Uterus (tissue), 4 donors: Measurements from ENCODE around the gene FBXL2. TPM values are rescaled to one million over a fixed set of nuclear protein-coding genes. Genes with fewer than 3 reads are reported as not detected.

ENCODE experiments used
- DNase-seq, 2 donors: peaks; one replicate each; pipeline ENCODE4 v3.0.0-alpha.2; 2019 to 2020
- H3K27ac ChIP-seq, 2 donors: fragments of 200-600 bp; sonication (generic); 1 replicate in 1 of 2; 2 replicates in 1 of 2; pipeline ENCODE4 v1.5.1; 2016 to 2018
- H3K27me3 ChIP-seq, 2 donors: fragments of 200-600 bp; sonication (generic); one replicate each; pipeline ENCODE4 v1.5.1; 2018 to 2019; ENCODE audit warnings: control low read depth in 1 of 2
- H3K36me3 ChIP-seq, 2 donors: fragments of 200-600 bp; sonication (generic); one replicate each; pipeline ENCODE4 v1.5.1; 2019; ENCODE audit warnings: control low read depth in 1 of 2
- H3K4me1 ChIP-seq, 2 donors: fragments of 200-600 bp; sonication (generic); one replicate each; pipeline ENCODE4 v1.5.1; 2018 to 2019; ENCODE audit warnings: control low read depth in 1 of 2
- H3K4me3 ChIP-seq, 2 donors: fragments of 200-600 bp; sonication (generic); 1 replicate in 1 of 2; 2 replicates in 1 of 2; pipeline ENCODE4 v1.5.1; 2018 to 2019; ENCODE audit warnings: mild to moderate bottlenecking in 1 of 2
- H3K9me3 ChIP-seq, 2 donors: fragments of 200-600 bp; sonication (generic); one replicate each; pipeline ENCODE4 v1.5.1; 2019; ENCODE audit warnings: control low read depth in 1 of 2
- POLR2A ChIP-seq, 2 donors: fragments of 450-650 bp; IDR thresholded peaks; one replicate each; pipeline ENCODE4 v1.6.1; 2016; ENCODE audit warnings: antibody characterized with exemption in 2 of 2, mild to moderate bottlenecking in 1 of 2, moderate library complexity in 1 of 2
- intact Hi-C: fragments of 100-400 bp; cut with DNase I; formaldehyde crosslinking; loops from one replicate; pipeline ENCODE4 v1.15.1; 2023; ENCODE audit warnings: low total_unique reads
- total RNA-seq, 4 donors: library from RNA; depleted of rRNA in 3 of 4; stranded (reverse); fragments of >200 nt in 3 of 4; gene quantifications; one replicate each; pipeline versions ENCODE4 v1.1.0 to v1.2.4, GENCODE V29; 2014 to 2023
- TF ChIP-seq, protein P1 (sequence below), 4 experiments: fragments of 200-600 bp in 2 of 4; fragments of 450-650 bp in 2 of 4; sonication (generic) in 2 of 4; IDR thresholded peaks; one replicate each; pipeline ENCODE4 v1.5.1; 2016 to 2019; ENCODE audit warnings: antibody characterized with exemption in 4 of 4, mild to moderate bottlenecking in 2 of 4, moderate library complexity in 1 of 4
- donor health status: DM: yes; HTN: yes; CAD: no.

The FBXL2 gene
- total RNA-seq, 4 donors from 2014 or later = 10.2 to 24.3 (median 14.1) TPM; not detected in 1

- intact Hi-C loops = no loop called here
- H3K4me1 ChIP-seq = no peaks in the 10 kb centered on the region
- H3K9me3 ChIP-seq = no peaks in the 10 kb centered on the region
- H3K36me3 ChIP-seq = no peaks in the 10 kb centered on the region
- TF ChIP-seq, protein P1, sequence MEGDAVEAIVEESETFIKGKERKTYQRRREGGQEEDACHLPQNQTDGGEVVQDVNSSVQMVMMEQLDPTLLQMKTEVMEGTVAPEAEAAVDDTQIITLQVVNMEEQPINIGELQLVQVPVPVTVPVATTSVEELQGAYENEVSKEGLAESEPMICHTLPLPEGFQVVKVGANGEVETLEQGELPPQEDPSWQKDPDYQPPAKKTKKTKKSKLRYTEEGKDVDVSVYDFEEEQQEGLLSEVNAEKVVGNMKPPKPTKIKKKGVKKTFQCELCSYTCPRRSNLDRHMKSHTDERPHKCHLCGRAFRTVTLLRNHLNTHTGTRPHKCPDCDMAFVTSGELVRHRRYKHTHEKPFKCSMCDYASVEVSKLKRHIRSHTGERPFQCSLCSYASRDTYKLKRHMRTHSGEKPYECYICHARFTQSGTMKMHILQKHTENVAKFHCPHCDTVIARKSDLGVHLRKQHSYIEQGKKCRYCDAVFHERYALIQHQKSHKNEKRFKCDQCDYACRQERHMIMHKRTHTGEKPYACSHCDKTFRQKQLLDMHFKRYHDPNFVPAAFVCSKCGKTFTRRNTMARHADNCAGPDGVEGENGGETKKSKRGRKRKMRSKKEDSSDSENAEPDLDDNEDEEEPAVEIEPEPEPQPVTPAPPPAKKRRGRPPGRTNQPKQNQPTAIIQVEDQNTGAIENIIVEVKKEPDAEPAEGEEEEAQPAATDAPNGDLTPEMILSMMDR (IDR thresholded peaks at IDR 0.05) = no peak
- TF ChIP-seq POLR2A (IDR thresholded peaks at IDR 0.05) = no peak
- no peak overlapping the region for H3K27ac ChIP-seq
- no peak overlapping the region for H3K4me3 ChIP-seq
- H3K27me3 ChIP-seq = no peaks in the 10 kb centered on the region
- DNase-seq = no peak
Measured at GRCh38 chr3:33380653-33381052, 103.4 kb downstream of the FBXL2 start.

DNA sequence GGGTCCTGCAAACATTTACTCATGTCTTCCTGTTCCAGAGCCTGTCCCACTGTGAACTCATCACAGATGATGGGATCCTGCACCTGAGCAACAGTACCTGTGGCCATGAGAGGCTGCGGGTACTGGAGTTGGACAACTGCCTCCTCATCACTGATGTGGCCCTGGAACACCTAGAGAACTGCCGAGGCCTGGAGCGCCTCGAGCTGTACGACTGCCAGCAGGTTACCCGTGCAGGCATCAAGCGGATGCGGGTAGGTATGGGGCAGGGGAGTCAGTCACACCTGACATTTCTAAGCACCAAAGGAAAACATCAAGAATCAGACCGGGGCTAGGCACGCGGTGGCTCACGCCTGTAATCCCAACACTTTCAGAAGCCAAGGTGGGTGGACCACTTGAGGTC lies 106.7 kb downstream of the FBXL2 start:
- no peaks in the 10 kb centered on the region for H3K9me3 ChIP-seq
- intact Hi-C loops = no loop called here
- H3K4me3 ChIP-seq = no peak overlapping the region
- no peaks in the 10 kb centered on the region for H3K4me1 ChIP-seq
- no peak overlapping the region for H3K27ac ChIP-seq
- no peaks in the 10 kb centered on the region for H3K27me3 ChIP-seq
- TF ChIP-seq, protein P1 (IDR thresholded peaks at IDR 0.05) = no peak
- no peak for TF ChIP-seq POLR2A (IDR thresholded peaks at IDR 0.05)
- no peaks in the 10 kb centered on the region for H3K36me3 ChIP-seq
- no peak for DNase-seq

- Histone ChIP-seq H3K27ac (no peak overlapping the region), H3K9me3 (no peaks in the 10 kb centered on the region), H3K27me3 (no peaks in the 10 kb centered on the region), H3K4me3 (no peak overlapping the region), H3K4me1 (no peaks in the 10 kb centered on the region), H3K36me3 (no peaks in the 10 kb centered on the region)
- intact Hi-C loops = no loop called here
- no peak for DNase-seq
- TF ChIP-seq, protein P1 (IDR thresholded peaks at IDR 0.05) = no peak
- TF ChIP-seq POLR2A (IDR thresholded peaks at IDR 0.05) = no peak
Measured at GRCh38 chr3:33385423-33385822, 108.2 kb downstream of the FBXL2 start.

DNA sequence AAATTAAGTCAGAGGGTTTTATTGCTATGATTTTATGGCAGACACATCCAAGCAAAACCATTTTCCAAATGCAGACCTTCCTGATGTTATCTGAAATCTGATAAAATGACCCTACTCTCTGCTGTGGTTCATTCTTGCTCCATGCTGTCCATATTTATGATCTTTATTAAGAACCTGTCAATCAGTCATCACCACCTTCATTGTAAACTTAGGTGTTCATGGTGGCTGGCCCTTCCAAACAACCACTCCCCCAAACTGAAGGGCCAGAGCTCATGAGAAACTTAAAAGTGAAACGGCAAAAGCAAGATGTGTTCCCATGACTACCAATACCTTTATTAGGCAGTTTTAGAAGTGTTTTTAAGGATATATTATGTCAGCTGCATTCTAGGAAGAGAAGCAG lies 109.4 kb downstream of the FBXL2 start:
- no peak overlapping the region for H3K4me3 ChIP-seq
- intact Hi-C loops = no loop called here
- DNase-seq = no peak
- no peaks in the 10 kb centered on the region for H3K27me3 ChIP-seq
- H3K27ac ChIP-seq = no peak overlapping the region
- no peaks in the 10 kb centered on the region for H3K36me3 ChIP-seq
- H3K9me3 ChIP-seq = no peaks in the 10 kb centered on the region
- TF ChIP-seq, protein P1 (IDR thresholded peaks at IDR 0.05) = no peak
- TF ChIP-seq POLR2A (IDR thresholded peaks at IDR 0.05) = no peak
- H3K4me1 ChIP-seq = no peaks in the 10 kb centered on the region

DNA sequence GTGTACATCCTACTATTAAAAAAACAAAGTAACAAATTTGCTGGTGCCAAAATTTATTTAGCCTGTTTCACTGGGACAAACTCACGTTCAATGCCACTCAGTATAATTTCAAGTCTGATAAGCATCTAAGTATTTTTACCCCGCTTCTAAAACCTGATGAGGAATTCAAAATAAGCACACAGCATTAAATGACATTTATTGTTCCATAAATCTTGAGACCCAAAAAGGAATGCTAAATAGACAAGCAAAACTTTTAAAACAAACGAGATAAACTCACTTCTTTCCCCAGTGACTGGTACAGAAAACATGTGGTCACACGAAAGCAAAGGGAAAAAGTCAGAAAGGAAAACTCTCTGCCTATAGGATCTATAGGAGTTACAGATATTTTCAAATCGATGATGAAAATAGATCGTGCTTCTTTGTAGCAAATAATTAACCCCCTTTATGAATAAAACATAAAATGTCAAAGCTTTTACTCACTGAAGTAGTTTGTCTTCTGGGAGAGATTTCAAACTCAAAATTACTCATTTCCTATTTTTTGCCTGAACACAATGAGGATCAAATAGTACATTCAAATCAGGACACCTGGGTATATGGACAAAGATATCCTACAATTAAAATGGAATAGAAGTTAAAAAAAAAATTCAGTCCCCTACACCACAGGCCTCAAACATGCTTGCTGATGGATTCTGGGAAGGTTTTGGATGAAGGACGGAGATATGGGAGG lies 111.3 kb downstream of the FBXL2 start:
- Histone ChIP-seq H3K27ac (no peak overlapping the region), H3K4me3 (no peak overlapping the region), H3K36me3 (no peaks in the 10 kb centered on the region), H3K27me3 (no peaks in the 10 kb centered on the region), H3K4me1 (no peaks in the 10 kb centered on the region), H3K9me3 (no peaks in the 10 kb centered on the region)
- intact Hi-C loops = no loop called here
- no peak for DNase-seq
- TF ChIP-seq POLR2A (IDR thresholded peaks at IDR 0.05) = no peak
- TF ChIP-seq, protein P1 (IDR thresholded peaks at IDR 0.05) = no peak
